ENCODE measurements around the gene PYGL. TPM values are rescaled to one million over a fixed set of nuclear protein-coding genes. Genes with fewer than 3 reads are reported as not detected.

Gene PYGL
- total and polyA plus RNA-seq, 10 of the 15 experiments (the other 5 are each of a cell fraction or from before 2014, with no cell fraction given), result 0.05 to 1.4 (median 0.79) TPM

GRCh38 chr14:50929506-50929905, 14.8 kb downstream of the PYGL start:
- no peaks in the 10 kb centered on the region for H3K79me2 ChIP-seq (ENCODE audit: control insufficient read depth, insufficient read depth, low read length)
- SMC1A ChIA-PET (ENCODE audit: uncharacterized antibody, unreplicated experiment), result interaction anchor here (1.1 kb wide), 1 partner anchor 9 kb away, joined by 5 read pairs; no protein-coding TSS in a partner anchor
- FAIRE-seq (no peak), DNase-seq (ENCODE audit: low read depth, low spot score) (no peak), ATAC-seq (no peak)
- in situ Hi-C loops (cut with MboI), result no loop called here
- H3K9ac ChIP-seq (ENCODE audit: control insufficient read depth, insufficient read depth, low read length), result no peak overlapping the region
- CTCF ChIA-PET, result no interaction called here
- H4K20me1 ChIP-seq (ENCODE audit: control insufficient read depth, insufficient read depth), result no peaks in the 10 kb centered on the region
- POLR2A ChIA-PET, result no interaction called here
- intact Hi-C loops (cut with micrococcal nuclease; ENCODE audit: unreplicated experiment), result no loop called here
- RAD21 ChIA-PET (ENCODE audit: unreplicated experiment), result no interaction called here
- no peak overlapping the region for H3K27ac ChIP-seq (ENCODE audit: control insufficient read depth, insufficient read depth)
- H3K4me1 ChIP-seq (ENCODE audit: control insufficient read depth, insufficient read depth, low read length), result peaks cover 6% of the 10 kb centered on the region
- H3K4me2 ChIP-seq (ENCODE audit: control insufficient read depth, insufficient read depth), result no peak overlapping the region
- no TSS peak for BruUV-seq (replicated peaks)
- H3K4me3 ChIP-seq, result no peak overlapping the region
- WGBS (ENCODE audit: insufficient coverage, insufficient replicate concordance, low lambda C conversion rate, missing lambda C conversion rate), result 18% methylated on average over 2 of the region's 2 CpGs
- no peaks in the 10 kb centered on the region; a peak in 1 of 4 replicates for H3K27me3 ChIP-seq (replicated peaks in 1 of 2; ENCODE audit: control insufficient read depth in 2 of 2, insufficient read depth in 2 of 2, low read length in 1 of 2)
- no peak overlapping the region for H2AFZ ChIP-seq (ENCODE audit: control insufficient read depth, low read depth, low read length)
- no peaks in the 10 kb centered on the region for H3K36me3 ChIP-seq (ENCODE audit: control insufficient read depth in 2 of 2, insufficient read depth in 2 of 2, low read length in 1 of 2)
- H3K9me3 ChIP-seq (replicated peaks; ENCODE audit: control insufficient read depth, insufficient read depth, low read length), result no peaks in the 10 kb centered on the region
- no peak for TF ChIP-seq RAD21 (IDR thresholded peaks at IDR 0.05; ENCODE audit: insufficient read depth, low read depth, low read length)
- TF ChIP-seq DPF2 (IDR thresholded peaks at IDR 0.05), result no peak
- no peak for TF ChIP-seq PBX3 (IDR thresholded peaks at IDR 0.05; ENCODE audit: insufficient replicate concordance, low read depth, low read length)
- no peak for TF ChIP-seq MXI1 (IDR thresholded peaks at IDR 0.05; ENCODE audit: low read depth, low read length)
- no peak for TF ChIP-seq TCF3 (IDR thresholded peaks at IDR 0.05; ENCODE audit: borderline replicate concordance, insufficient read depth, low read depth, low read length)
- TF ChIP-seq PAX8 (IDR thresholded peaks at IDR 0.05), result no peak
- TF ChIP-seq ZBTB40 (IDR thresholded peaks at IDR 0.05; ENCODE audit: borderline replicate concordance), result no peak
- no peak for TF ChIP-seq ASH2L (IDR thresholded peaks at IDR 0.05; ENCODE audit: borderline replicate concordance, low read depth)
- no peak for TF ChIP-seq PKNOX1 (IDR thresholded peaks at IDR 0.05)
- no peak for TF ChIP-seq SKIL (IDR thresholded peaks at IDR 0.05; ENCODE audit: low read depth, poor library complexity, severe bottlenecking)
- no peak for TF ChIP-seq POLR2AphosphoS2 (IDR thresholded peaks at IDR 0.05; ENCODE audit: low read depth, low read length)
- TF ChIP-seq BACH1 (IDR thresholded peaks at IDR 0.05; ENCODE audit: borderline replicate concordance), result no peak
